Karpas-422 (cell line): ENCODE data around the gene PRPF19. TPM values are rescaled to one million over a fixed set of nuclear protein-coding genes. Genes with fewer than 3 reads are reported as not detected.
A peak's percentile ranks its signal among the peaks of the same experiment; 100 is the strongest.

Experiments
- DNase-seq: peaks from one replicate; pipeline ENCODE4 v3.0.0-alpha.2; 2015
- H2AFZ ChIP-seq: fragments of 200-600 bp; sonication (generic); 2 replicates; pipeline ENCODE4 v1.6.1; 2014; ENCODE audit warnings: antibody characterized with exemption, low read length, mixed read lengths
- H3K27ac ChIP-seq: fragments of 200-600 bp; sonication (generic); 2 replicates; pipeline ENCODE4 v1.5.1; 2014; ENCODE audit warnings: mild to moderate bottlenecking, low read length, moderate library complexity
- H3K27me3 ChIP-seq: fragments of 200-600 bp; sonication (generic); 2 replicates; pipeline ENCODE4 v1.6.1; 2014; ENCODE audit warnings: low read length, mixed read lengths
- H3K36me3 ChIP-seq: fragments of 200-600 bp; sonication (generic); 2 replicates; pipeline ENCODE4 v1.6.1; 2014; ENCODE audit warnings: low read length, mixed read lengths; ENCODE audit not compliant: insufficient read depth
- H3K4me1 ChIP-seq: fragments of 200-600 bp; sonication (generic); 2 replicates; pipeline ENCODE4 v1.6.1; 2014; ENCODE audit warnings: mild to moderate bottlenecking, low read length, mixed read lengths
- H3K4me2 ChIP-seq: fragments of 200-600 bp; sonication (generic); 2 replicates; pipeline ENCODE4 v1.6.1; 2014; ENCODE audit warnings: low read length, low read depth, mild to moderate bottlenecking; ENCODE audit not compliant: poor library complexity, severe bottlenecking
- H3K4me3 ChIP-seq: fragments of 200-600 bp; sonication (generic); 2 replicates; pipeline ENCODE4 v1.5.1; 2014; ENCODE audit warnings: mild to moderate bottlenecking, antibody characterized with exemption, low read length, mixed read lengths
- H3K79me2 ChIP-seq: fragments of 200-600 bp; sonication (generic); 2 replicates; pipeline ENCODE4 v1.6.1; 2014; ENCODE audit warnings: mild to moderate bottlenecking, low read length, mixed read lengths
- H3K9ac ChIP-seq: fragments of 200-600 bp; sonication (generic); 2 replicates; pipeline ENCODE4 v1.6.0; 2014; ENCODE audit warnings: low read length
- H3K9me2 ChIP-seq: fragments of 200-600 bp; sonication (generic), shearing (Covaris generic); replicated peaks from 2 replicates; pipeline ENCODE4 v1.6.0; 2014; ENCODE audit warnings: mild to moderate bottlenecking, low read length, moderate library complexity; ENCODE audit not compliant: insufficient read depth
- H3K9me3 ChIP-seq: fragments of 300-700, 200-600 bp; sonication (generic); 2 replicates; pipeline ENCODE4 v1.6.1; 2014; ENCODE audit warnings: low read length, mixed read lengths
- H4K20me1 ChIP-seq: fragments of 200-600 bp; sonication (generic); 2 replicates; pipeline ENCODE4 v1.6.1; 2014; ENCODE audit warnings: mild to moderate bottlenecking, antibody characterized with exemption, low read length, low read depth; ENCODE audit not compliant: insufficient read depth
- total RNA-seq: library from RNA; depleted of rRNA; stranded (reverse); fragments of >200 nt; shearing (Covaris generic); gene quantifications from 2 replicates; pipeline ENCODE4 v1.2.3, GENCODE V29; 2014; ENCODE audit warnings: low replicate concordance; rRNA removed

Gene PRPF19
- total RNA-seq, 1 experiment from 2014 or later, result 109 TPM

- Histone ChIP-seq H3K9ac (peak overlapping the region; percentile 84), H3K36me3 (peaks cover 9% of the 10 kb centered on the region), H3K4me3 (peak overlapping the region; percentile 96), H3K79me2 (peaks cover 48% of the 10 kb centered on the region), H2AFZ (no peak overlapping the region), H3K4me2 (peak overlapping the region; percentile 83), H3K9me2 (no peaks in the 10 kb centered on the region), H3K4me1 (peaks cover 33% of the 10 kb centered on the region), H3K27me3 (no peaks in the 10 kb centered on the region), H4K20me1 (peaks cover 13% of the 10 kb centered on the region; the same call in 1 of the 2 replicates), H3K27ac (no peak overlapping the region), H3K9me3 (no peaks in the 10 kb centered on the region)
- no peak for DNase-seq
Observed at GRCh38 chr11:60844045-60844869, 62.1 kb downstream of the PRPF19 start.

DNA sequence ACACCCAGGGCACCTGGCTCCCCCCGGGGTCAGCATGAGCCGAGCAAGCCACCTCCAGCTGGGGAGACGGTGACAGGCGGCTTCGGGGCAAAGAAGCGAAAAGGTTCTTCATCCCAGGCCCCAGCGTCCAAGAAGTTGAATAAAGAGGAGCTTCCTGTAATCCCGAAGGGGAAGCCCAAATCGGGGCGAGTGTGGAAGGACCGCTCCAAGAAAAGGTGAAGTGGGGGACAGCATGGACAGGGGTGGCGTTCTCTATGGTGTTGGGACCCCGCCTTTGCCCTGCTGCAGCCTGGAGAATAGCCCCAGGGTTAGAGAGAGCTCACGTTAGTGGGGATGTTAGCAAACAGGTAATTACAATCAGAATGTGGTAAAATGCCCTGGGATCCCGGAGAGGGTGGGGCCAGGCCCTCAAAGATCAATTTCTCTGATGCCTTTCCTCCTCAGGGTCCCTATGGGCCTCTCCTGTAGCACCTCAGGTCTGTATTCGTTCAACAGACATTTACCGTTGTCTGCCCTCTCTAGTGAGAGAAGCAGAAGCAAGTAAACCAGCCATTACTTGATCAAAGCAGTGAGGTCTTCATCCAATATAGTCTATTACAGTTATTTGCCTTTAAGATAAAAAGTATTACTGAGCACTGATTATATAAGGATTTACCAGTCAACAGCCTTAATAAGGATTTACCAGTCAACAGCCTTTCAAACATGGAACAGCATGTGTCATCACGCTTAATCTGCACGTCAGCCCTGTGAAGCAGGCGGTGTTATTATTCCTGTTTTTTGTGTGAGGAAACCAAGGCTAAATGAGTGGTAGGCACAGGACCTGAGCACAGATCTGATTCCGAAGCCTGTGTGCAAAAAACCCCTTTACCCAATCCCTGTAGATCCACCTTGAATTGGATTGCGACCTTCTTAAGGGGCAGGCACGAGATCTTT lies 63.5 kb downstream of the PRPF19 start:
- Histone ChIP-seq H3K36me3 (peaks cover 9% of the 10 kb centered on the region), H3K27ac (peak overlapping the region; percentile 14; the same call in 1 of the 2 replicates), H3K9ac (peak overlapping the region; percentile 84), H3K27me3 (no peaks in the 10 kb centered on the region), H3K9me3 (no peaks in the 10 kb centered on the region), H3K9me2 (no peaks in the 10 kb centered on the region), H2AFZ (no peak overlapping the region), H3K4me1 (peaks cover 33% of the 10 kb centered on the region), H3K79me2 (peaks cover 48% of the 10 kb centered on the region), H3K4me3 (peak overlapping the region; percentile 96), H3K4me2 (peak overlapping the region; percentile 83), H4K20me1 (peaks cover 13% of the 10 kb centered on the region; the same call in 1 of the 2 replicates)
- DNase-seq, result peak; percentile 51

DNA sequence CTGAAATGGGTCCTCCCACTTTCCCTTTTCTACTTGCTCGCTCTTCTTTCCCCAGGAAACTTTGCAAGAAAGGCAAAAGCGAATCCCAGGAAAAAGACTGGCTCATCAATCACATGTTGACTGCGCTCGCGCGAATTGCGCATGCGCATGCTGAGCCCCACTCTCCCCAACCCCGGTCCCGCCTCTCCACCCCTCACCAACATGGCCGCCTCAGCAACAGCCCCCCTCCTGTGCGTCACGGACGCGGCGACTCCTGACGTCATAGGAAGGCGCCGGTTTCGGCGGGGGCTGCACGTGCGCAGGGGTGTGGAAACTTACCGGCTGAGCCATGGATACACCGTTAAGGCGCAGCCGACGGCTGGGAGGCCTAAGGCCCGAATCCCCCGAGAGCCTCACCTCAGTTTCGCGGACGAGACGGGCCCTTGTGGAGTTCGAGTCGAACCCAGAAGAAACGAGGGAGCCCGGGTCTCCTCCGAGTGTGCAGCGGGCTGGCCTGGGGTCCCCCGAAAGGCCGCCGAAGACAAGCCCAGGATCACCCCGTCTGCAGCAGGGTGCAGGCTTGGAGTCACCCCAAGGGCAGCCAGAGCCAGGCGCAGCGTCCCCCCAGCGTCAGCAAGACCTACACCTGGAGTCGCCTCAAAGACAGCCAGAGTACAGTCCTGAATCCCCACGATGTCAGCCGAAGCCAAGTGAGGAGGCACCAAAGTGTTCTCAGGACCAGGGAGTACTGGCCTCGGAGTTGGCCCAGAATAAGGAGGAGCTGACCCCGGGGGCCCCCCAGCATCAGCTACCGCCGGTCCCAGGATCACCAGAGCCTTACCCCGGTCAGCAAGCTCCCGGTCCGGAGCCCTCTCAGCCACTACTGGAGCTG lies 64.4 kb downstream of the PRPF19 start, which contains the start of gene CCDC86:
Gene CCDC86, plus strand, starts transcription at position 317 of the 871 bp plus-strand sequence. Its CDS starts 12 bp downstream, at position 329.
- H3K27me3 ChIP-seq, result no peaks in the 10 kb centered on the region
- H3K36me3 ChIP-seq, result peaks cover 9% of the 10 kb centered on the region
- no peaks in the 10 kb centered on the region for H3K9me2 ChIP-seq
- H3K4me1 ChIP-seq, result peaks cover 33% of the 10 kb centered on the region
- peak; percentile 98 for DNase-seq
- H3K4me2 ChIP-seq, result peak within 1 kb of the TSS; percentile 83
- peak within 1 kb of the TSS; percentile 96 for H3K4me3 ChIP-seq
- H2AFZ ChIP-seq, result peak within 1 kb of the TSS; percentile 89
- H3K9ac ChIP-seq, result peak within 1 kb of the TSS; percentile 84
- peaks cover 13% of the 10 kb centered on the region; the same call in 1 of the 2 replicates for H4K20me1 ChIP-seq
- peak within 1 kb of the TSS; percentile 14; the same call in 1 of the 2 replicates for H3K27ac ChIP-seq
- no peaks in the 10 kb centered on the region for H3K9me3 ChIP-seq
- H3K79me2 ChIP-seq, result peaks cover 48% of the 10 kb centered on the region

Other genes with a start within 250 kb of the PRPF19 start
- gene MS4A8, start 207.0 kb downstream of the PRPF19 start, total RNA-seq, result not detected in 2 replicates
- gene MS4A18, start 181.9 kb downstream of the PRPF19 start, total RNA-seq, result not detected in 2 replicates
- not detected in 2 replicates for gene MS4A15, start 149.7 kb downstream of the PRPF19 start, total RNA-seq
- not detected in 2 replicates for gene MS4A10, start 121.3 kb downstream of the PRPF19 start, total RNA-seq
- 10.4 and 21.2 TPM in 2 replicates for gene CCDC86, start 64.5 kb downstream of the PRPF19 start, total RNA-seq
- gene PTGDR2, start 50.6 kb downstream of the PRPF19 start, total RNA-seq, result not detected in 2 replicates
- not detected in 2 replicates for gene ZP1, start 39.0 kb downstream of the PRPF19 start, total RNA-seq
- 42.3 and 44.4 TPM in 2 replicates for gene TMEM109, start 7.6 kb upstream of the PRPF19 start, total RNA-seq
- gene TMEM132A, start 17.9 kb upstream of the PRPF19 start, total RNA-seq, result 1.6 and 5.2 TPM in 2 replicates
- gene SLC15A3, start 45.6 kb upstream of the PRPF19 start, total RNA-seq, result 49.5 and 64.7 TPM in 2 replicates
- gene CD6, start 65.1 kb upstream of the PRPF19 start, total RNA-seq, result not detected in 2 replicates
- not detected in 2 replicates for gene CD5, start 195.9 kb upstream of the PRPF19 start, total RNA-seq